Osteocyte (in vitro differentiated cells): Measurements from ENCODE around the gene NKX2-3. TPM values are rescaled to one million over a fixed set of nuclear protein-coding genes. Genes with fewer than 3 reads are reported as not detected.

Experiments used
- DNase-seq: peaks from one replicate; pipeline ENCODE4 v3.0.0; 2021; ENCODE audit warnings: mixed read lengths; ENCODE audit not compliant: unreplicated experiment; ENCODE audit errors: extremely low spot score
- H3K27ac Mint-ChIP-seq: one replicate; pipeline ENCODE4 v1.8.0; 2021; ENCODE audit warnings: mild to moderate bottlenecking, mixed read lengths; ENCODE audit not compliant: unreplicated experiment
- H3K27me3 Mint-ChIP-seq: one replicate; pipeline ENCODE4 v1.8.0; 2021; ENCODE audit warnings: mixed read lengths; ENCODE audit not compliant: unreplicated experiment
- H3K36me3 Mint-ChIP-seq: one replicate; pipeline ENCODE4 v1.8.0; 2021; ENCODE audit warnings: mixed read lengths; ENCODE audit not compliant: unreplicated experiment
- H3K4me1 Mint-ChIP-seq: one replicate; pipeline ENCODE4 v1.8.0; 2021; ENCODE audit warnings: mixed read lengths; ENCODE audit not compliant: unreplicated experiment
- H3K4me3 Mint-ChIP-seq: one replicate; pipeline ENCODE4 v1.8.0; 2021; ENCODE audit warnings: mild to moderate bottlenecking, moderate library complexity, mixed read lengths; ENCODE audit not compliant: unreplicated experiment
- H3K9me3 Mint-ChIP-seq: one replicate; pipeline ENCODE4 v1.8.0; 2021; ENCODE audit warnings: mixed read lengths; ENCODE audit not compliant: unreplicated experiment
- CTCF ChIP-seq: fragments of 200-600 bp; sonication (generic); IDR thresholded peaks from 2 replicates; pipeline ENCODE4 v1.5.0; 2021; ENCODE audit warnings: antibody characterized with exemption, mild to moderate bottlenecking, moderate library complexity
- total RNA-seq: library from RNA; stranded (reverse); gene quantifications from 2 replicates; pipeline ENCODE4 v1.2.1, GENCODE V29; 2021

The NKX2-3 gene
- total RNA-seq, 1 donor from 2014 or later = not detected

- TF ChIP-seq CTCF = no peak
- Mint-ChIP-seq H3K36me3 (peaks cover 2% of the 10 kb centered on the region), H3K9me3 (no peaks in the 10 kb centered on the region), H3K27me3 (peaks cover 94% of the 10 kb centered on the region), H3K4me3 (no peak overlapping the region), H3K4me1 (peaks cover 29% of the 10 kb centered on the region), H3K27ac (no peak overlapping the region)
- DNase-seq = peak; percentile 83
These were observed 1.6 kb upstream of the NKX2-3 start for GRCh38 chr10:99531026-99531695.

- Mint-ChIP-seq H3K4me1 (peaks cover 35% of the 10 kb centered on the region), H3K27ac (no peak overlapping the region), H3K27me3 (peaks cover 94% of the 10 kb centered on the region), H3K4me3 (no peak overlapping the region), H3K9me3 (no peaks in the 10 kb centered on the region), H3K36me3 (peaks cover 2% of the 10 kb centered on the region)
- DNase-seq = no peak
- TF ChIP-seq CTCF = no peak
These were observed 797 bp upstream of the NKX2-3 start for GRCh38 chr10:99531696-99532593.

- Mint-ChIP-seq H3K27me3 (peaks cover 94% of the 10 kb centered on the region), H3K4me1 (peaks cover 40% of the 10 kb centered on the region), H3K4me3 (no peak overlapping the region), H3K36me3 (peaks cover 2% of the 10 kb centered on the region), H3K9me3 (no peaks in the 10 kb centered on the region), H3K27ac (no peak overlapping the region)
- DNase-seq = no peak
- TF ChIP-seq CTCF = no peak
These were observed 1.0 kb downstream of the NKX2-3 start for GRCh38 chr10:99533496-99534449.

GRCh38 chr10:99534450-99534938 lies 1.8 kb downstream of the NKX2-3 start:
- Mint-ChIP-seq H3K36me3 (peaks cover 2% of the 10 kb centered on the region), H3K9me3 (no peaks in the 10 kb centered on the region), H3K27ac (no peak overlapping the region), H3K4me1 (peaks cover 38% of the 10 kb centered on the region), H3K4me3 (peak overlapping the region; percentile 45), H3K27me3 (peaks cover 94% of the 10 kb centered on the region)
- TF ChIP-seq CTCF = no peak
- DNase-seq = no peak
